Effector memory CD4-positive, alpha-beta T cell (primary cell): Measurements from ENCODE around the gene SPCS1.
A peak's percentile ranks its signal among the peaks of the same experiment; 100 is the strongest.

ENCODE experiments used
- DNase-seq, 3 donors: peaks; one replicate each; pipeline ENCODE4 v3.0.0-alpha.2; 2020
- H3K27ac ChIP-seq: 2 replicates; pipeline ENCODE4 v1.7.0; 2013; ENCODE audit warnings: mild to moderate bottlenecking, low read length, moderate library complexity; ENCODE audit not compliant: insufficient read depth, poor library complexity, severe bottlenecking
- H3K27me3 ChIP-seq: replicated peaks from 2 replicates; pipeline ENCODE4 v1.7.0; 2013; ENCODE audit warnings: mild to moderate bottlenecking, low read length; ENCODE audit not compliant: insufficient read depth, control insufficient read depth, poor library complexity, severe bottlenecking
- H3K36me3 ChIP-seq: 2 replicates; pipeline ENCODE4 v1.7.0; 2013; ENCODE audit warnings: mild to moderate bottlenecking, low read length, moderate library complexity; ENCODE audit not compliant: control insufficient read depth, insufficient read depth
- H3K4me1 ChIP-seq: 2 replicates; pipeline ENCODE4 v1.7.0; 2013; ENCODE audit warnings: low read length, mild to moderate bottlenecking; ENCODE audit not compliant: control insufficient read depth, insufficient read depth, poor library complexity, severe bottlenecking
- H3K4me3 ChIP-seq: 2 replicates; pipeline ENCODE4 v1.7.0; 2013; ENCODE audit warnings: low read length, low read depth, mild to moderate bottlenecking; ENCODE audit not compliant: insufficient read depth, poor library complexity, severe bottlenecking
- H3K9me3 ChIP-seq: 2 replicates; pipeline ENCODE4 v1.7.0; 2013; ENCODE audit warnings: mild to moderate bottlenecking, low read length, moderate library complexity; ENCODE audit not compliant: control insufficient read depth

Gene SPCS1

DNA sequence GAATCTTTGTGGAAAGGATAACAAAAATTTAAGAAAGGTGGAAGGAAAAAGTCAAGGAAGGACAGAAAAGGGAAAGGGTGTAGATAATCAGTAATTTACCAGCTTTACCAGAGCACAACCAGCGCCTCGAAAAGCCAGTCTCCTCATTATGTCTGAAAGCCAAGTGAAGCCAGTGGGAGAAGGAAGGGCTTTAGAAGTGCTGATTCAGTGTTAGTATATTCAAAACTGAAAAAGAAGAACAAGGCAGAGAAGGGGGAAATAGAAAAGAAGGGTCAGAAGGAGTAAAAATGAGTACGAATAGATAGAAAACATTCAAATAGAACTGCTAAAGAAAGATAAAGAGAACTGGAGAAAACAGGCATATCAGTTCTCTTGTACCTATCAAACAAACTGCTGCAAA is 24.3 kb upstream of the SPCS1 start:
- Histone ChIP-seq H3K27me3 (no peaks in the 10 kb centered on the region), H3K4me3 (no peak overlapping the region), H3K9me3 (no peaks in the 10 kb centered on the region), H3K27ac (no peak overlapping the region), H3K4me1 (no peaks in the 10 kb centered on the region), H3K36me3 (peaks cover 37% of the 10 kb centered on the region)
- DNase-seq = no peak

DNA sequence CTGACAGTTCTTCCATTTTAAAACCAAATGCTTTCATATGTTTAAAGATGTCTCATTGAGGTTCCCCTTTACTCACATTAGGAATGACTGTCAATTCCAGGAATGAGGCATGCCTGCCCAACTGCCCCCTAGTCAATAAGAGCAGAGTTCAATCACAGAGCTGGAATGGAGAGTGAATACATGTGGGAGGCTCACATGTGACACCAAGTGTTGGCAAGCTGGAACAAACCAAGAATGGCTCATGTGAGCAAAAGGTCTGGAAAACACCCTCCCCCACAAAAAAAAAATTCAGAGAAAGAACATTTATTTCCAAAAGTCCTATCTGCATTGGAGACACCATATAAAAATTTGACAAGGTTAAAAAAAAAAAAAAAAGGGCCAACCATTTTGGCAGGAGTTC is 23.9 kb upstream of the SPCS1 start:
- DNase-seq = no peak
- Histone ChIP-seq H3K4me1 (no peaks in the 10 kb centered on the region), H3K27me3 (no peaks in the 10 kb centered on the region), H3K27ac (no peak overlapping the region), H3K36me3 (peaks cover 33% of the 10 kb centered on the region), H3K4me3 (no peak overlapping the region), H3K9me3 (no peaks in the 10 kb centered on the region)

DNA sequence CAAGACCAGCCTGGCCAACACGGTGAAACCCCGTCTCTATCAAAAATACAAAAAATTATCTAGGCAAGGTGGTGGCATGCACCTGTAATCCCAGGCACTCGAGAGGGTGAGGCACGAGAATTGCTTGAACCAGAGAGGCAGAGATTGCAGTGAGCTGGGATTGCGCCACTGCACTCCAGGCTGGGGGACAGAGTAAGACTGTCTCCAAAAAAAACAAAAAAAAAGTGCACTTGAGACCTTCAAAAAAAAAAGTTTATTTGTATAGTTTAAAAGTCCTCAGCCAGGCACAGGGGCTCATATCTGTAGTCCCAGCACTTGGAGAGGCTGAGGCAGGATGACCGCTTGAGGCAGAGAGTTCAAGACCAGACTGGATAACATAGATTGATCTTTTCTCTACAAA is 22.3 kb upstream of the SPCS1 start:
- Histone ChIP-seq H3K4me3 (no peak overlapping the region), H3K27me3 (no peaks in the 10 kb centered on the region), H3K27ac (no peak overlapping the region), H3K9me3 (no peaks in the 10 kb centered on the region), H3K4me1 (no peaks in the 10 kb centered on the region), H3K36me3 (peaks cover 34% of the 10 kb centered on the region)
- DNase-seq = no peak

DNA sequence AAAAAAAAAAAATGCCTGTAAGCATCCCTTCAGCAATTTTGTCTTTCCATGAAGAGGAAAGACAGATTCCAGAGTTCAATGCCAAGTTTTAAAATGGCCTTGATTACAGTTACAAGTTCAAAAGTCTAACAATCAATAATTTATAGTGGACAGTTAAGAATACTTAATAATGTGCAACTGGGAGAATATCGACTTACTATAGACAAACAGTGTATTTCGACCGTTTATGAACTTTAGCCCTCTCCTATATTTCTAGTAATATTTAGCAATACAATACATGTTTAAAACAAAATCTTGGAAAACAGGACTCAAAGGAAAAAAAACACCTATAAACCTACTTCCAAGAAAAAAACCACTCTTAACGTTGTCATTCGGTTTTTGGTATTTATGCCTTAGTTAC is 21.7 kb upstream of the SPCS1 start:
- DNase-seq = no peak
- Histone ChIP-seq H3K9me3 (no peaks in the 10 kb centered on the region), H3K4me1 (no peaks in the 10 kb centered on the region), H3K4me3 (no peak overlapping the region), H3K27me3 (no peaks in the 10 kb centered on the region), H3K27ac (no peak overlapping the region), H3K36me3 (peaks cover 35% of the 10 kb centered on the region)

DNA sequence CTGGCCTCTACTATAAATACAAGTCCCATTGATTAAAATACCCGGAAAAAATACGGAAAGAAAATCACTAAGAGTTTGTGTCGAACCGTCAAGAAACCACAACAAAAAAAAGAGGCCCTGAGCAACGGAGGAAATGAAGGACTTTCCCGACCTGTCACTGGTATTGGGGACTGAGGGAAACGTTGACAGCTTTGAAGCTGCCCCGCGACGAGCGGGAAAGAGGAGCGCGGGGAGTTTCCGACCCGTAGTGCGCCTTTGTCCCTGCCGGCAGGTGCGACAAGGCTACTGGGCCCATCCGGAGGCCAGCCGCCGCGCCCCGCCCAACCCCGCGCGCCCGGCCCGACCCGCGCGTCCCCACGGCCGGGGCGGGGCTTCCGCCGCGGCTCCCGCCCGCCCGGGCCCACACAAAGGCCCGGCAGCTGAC is 20.6 kb upstream of the SPCS1 start:
- Histone ChIP-seq H3K4me1 (no peaks in the 10 kb centered on the region), H3K9me3 (no peaks in the 10 kb centered on the region), H3K27me3 (no peaks in the 10 kb centered on the region), H3K36me3 (peaks cover 41% of the 10 kb centered on the region), H3K27ac (peak overlapping the region; percentile 90), H3K4me3 (peak overlapping the region; percentile 50)
- peak; percentile 76 to 81 (median 80) for DNase-seq

DNA sequence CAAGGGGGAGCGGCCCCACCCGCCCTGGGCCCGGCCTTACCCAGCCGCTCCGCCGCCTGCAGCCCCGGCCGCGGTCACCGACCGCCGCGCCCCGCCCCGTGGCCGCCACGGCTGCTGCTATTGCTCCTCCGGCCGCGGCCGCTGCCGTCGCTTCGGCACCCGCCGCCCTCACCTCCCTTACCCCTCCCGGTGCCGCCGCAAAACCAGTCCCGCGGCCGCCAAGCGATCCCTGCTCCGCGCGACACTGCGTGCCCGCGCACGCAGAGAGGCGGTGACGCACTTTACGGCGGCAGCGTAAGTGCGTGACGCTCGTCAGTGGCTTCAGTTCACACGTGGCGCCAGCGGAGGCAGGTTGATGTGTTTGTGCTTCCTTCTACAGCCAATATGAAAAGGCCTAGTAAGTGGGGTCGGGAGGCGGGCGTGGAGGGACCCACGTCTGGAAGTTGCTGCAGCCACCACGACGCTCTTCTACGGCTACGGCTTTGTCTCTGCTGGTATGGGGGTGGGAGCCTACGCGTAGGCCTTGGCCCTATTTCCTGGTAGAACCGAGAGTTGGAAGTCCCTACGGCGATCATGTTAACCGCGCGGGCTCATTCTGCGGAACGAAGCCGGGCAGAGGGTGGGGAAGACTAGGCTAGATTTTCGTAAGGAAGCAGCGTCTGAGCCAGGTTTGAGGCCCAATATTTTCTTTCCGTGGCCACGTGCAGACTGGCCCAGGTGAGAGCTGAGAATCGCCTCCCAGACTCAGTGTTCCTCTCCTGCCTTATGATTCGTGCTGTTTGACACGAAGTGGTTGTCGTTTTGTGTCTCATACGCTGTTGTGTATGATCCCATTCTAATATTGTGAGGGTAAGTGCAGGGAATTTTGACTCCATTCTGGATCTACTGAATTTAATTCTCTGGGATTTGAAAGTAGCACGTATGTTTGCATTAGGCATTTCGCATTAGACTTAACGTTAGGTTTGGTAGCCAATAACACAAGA is 19.9 kb upstream of the SPCS1 start, which contains the start of the genes GNL3 and PBRM1:
Gene GNL3, plus strand, starts transcription at position 324 of the 983 bp plus-strand sequence. Its CDS starts 61 bp downstream, at position 385.
Gene PBRM1, minus strand, starts transcription at position 205 of the 983 bp plus-strand sequence.
- Histone ChIP-seq H3K36me3 (peaks cover 45% of the 10 kb centered on the region), H3K27me3 (no peaks in the 10 kb centered on the region), H3K27ac (peak within 1 kb of the TSS; percentile 90), H3K4me1 (no peaks in the 10 kb centered on the region), H3K4me3 (peak within 1 kb of the TSS; percentile 71), H3K9me3 (no peaks in the 10 kb centered on the region)
- peak; percentile 87 to 89 (median 89) for DNase-seq

DNA sequence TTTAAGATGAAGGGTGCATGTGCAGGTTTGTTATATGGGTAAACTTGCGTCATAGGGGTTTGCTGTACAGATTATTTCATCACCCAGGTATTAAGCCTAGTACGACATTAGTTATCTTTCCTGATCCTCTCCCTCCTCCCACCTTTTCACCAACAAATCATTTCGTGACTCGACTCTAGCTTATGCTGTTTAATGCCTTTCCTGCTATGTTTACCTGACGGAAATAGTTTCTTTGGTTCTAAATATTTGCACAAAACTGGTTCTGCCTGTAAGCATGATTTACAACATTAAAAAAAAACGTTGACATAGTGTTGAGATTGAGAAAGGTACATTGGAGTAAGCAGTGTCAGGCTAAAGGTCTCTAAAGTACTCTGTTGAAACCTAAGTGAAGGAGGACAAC is 17.6 kb upstream of the SPCS1 start:
- Histone ChIP-seq H3K4me3 (no peak overlapping the region), H3K36me3 (peaks cover 62% of the 10 kb centered on the region), H3K4me1 (no peaks in the 10 kb centered on the region), H3K27ac (peak overlapping the region; percentile 28), H3K9me3 (no peaks in the 10 kb centered on the region), H3K27me3 (no peaks in the 10 kb centered on the region)
- DNase-seq = no peak

DNA sequence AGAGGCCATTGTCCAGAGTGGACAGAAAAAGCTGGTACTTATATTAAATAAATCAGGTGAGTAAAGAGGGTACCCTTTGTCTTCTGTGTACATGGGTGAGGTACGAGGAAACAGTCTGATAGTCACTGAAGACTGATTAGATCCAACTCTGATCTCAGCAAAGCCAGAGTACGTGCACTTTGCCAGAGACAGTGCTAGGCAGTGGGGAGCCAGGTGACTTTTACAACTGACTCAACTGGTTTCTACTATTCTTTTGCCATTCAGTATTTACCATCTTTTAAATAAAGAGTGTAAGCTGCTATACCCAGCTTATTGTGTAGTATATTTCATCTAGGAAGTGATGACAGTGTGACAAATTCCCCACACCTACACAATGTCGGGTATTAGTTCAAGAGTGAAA is 16.8 kb upstream of the SPCS1 start:
- Histone ChIP-seq H3K27me3 (no peaks in the 10 kb centered on the region), H3K27ac (no peak overlapping the region), H3K36me3 (peaks cover 70% of the 10 kb centered on the region), H3K9me3 (no peaks in the 10 kb centered on the region), H3K4me3 (no peak overlapping the region), H3K4me1 (no peaks in the 10 kb centered on the region)
- no peak for DNase-seq

DNA sequence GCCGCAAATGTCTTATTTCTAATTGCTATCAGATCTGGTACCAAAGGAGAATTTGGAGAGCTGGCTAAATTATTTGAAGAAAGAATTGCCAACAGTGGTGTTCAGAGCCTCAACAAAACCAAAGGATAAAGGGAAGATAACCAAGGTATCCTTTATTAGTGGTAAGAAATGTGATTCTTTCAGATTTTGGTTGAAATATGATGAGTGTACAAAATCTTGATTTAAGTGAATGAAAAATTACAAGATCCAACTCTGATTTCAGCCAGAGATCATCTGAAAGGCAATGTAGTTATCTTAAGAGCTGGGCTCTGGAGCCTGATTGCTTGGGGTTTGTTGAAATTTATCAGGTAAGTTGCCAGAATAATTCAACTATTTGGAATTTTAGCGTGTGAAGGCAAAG is 15.3 kb upstream of the SPCS1 start:
- H3K36me3 ChIP-seq = peaks cover 82% of the 10 kb centered on the region
- H3K4me1 ChIP-seq = no peaks in the 10 kb centered on the region
- no peaks in the 10 kb centered on the region for H3K9me3 ChIP-seq
- H3K27me3 ChIP-seq = no peaks in the 10 kb centered on the region
- H3K27ac ChIP-seq = no peak overlapping the region
- H3K4me3 ChIP-seq = no peak overlapping the region
- no peak for DNase-seq

DNA sequence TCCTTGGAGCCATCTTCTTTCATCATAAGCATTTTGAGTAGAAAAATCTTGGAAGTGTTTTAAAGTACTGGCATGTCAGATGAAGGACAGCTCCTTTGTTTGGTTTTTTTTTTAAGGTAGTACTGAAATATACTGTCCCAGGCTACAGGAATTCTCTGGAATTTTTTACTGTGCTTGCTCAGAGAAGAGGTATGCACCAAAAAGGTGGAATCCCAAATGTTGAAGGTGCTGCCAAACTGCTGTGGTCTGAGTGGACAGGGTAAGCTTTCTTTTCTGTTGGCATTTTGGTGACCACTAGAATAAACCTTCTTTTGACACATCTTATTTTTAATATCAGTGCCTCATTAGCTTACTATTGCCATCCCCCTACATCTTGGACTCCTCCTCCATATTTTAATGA is 12.8 kb upstream of the SPCS1 start:
- DNase-seq = no peak
- H3K4me3 ChIP-seq = no peak overlapping the region
- H3K36me3 ChIP-seq = peaks cover 94% of the 10 kb centered on the region
- H3K9me3 ChIP-seq = no peaks in the 10 kb centered on the region
- no peak overlapping the region for H3K27ac ChIP-seq
- no peaks in the 10 kb centered on the region for H3K4me1 ChIP-seq
- H3K27me3 ChIP-seq = no peaks in the 10 kb centered on the region
